Activated gamma-delta T cell (primary cell): Measurements from ENCODE around the gene RPL10A.
"Not testable (repeated sequence)": the region's sequence is repeated elsewhere in the genome, so short reads cannot be mapped to it uniquely, and the experiment has no call there.

Experiments used
- DNase-seq: peaks from one replicate; lab custom pipeline; 2025; lab: John Stamatoyannopoulos, UW
- total RNA-seq, 2 donors: gene quantifications; one replicate each; lab custom pipeline; 2026; lab: John Stamatoyannopoulos, UW

RPL10A gene
- total RNA-seq: 632 to 723 reads per million in 2 donors

DNA sequence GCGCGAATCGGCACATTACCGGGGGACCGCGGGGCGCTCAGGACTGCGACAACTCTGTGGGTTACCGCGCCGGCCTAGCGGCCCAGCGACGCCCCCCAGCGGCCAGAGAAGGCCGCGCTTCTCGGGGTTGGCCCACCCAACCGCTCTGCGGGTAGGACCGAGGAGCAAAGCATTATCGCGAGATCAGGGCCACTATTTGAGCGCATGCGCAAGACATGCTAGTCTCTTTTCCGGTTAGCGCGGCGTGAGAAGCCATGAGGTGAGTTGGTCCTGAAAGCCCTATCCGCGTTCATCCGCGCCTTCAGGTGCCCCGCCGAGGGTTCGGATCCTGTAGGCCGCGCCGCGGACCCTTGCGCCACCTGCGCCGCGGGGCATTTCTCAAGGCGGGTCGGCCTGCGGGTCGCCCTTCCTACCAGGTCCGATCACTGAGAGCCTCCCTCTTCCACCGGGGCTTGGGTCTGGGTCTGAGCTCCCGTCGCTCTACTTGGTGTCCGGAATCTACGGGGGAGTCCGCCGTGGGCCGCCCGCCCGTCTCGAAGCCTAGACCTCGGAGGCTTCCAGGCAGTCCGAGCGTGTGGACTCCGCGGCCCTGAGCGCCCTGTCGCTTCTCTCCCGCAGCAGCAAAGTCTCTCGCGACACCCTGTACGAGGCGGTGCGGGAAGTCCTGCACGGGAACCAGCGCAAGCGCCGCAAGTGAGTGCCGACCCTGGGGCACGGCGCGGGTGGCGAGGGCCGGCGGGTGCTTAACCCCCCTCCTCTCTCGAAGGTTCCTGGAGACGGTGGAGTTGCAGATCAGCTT is at the start of gene RPL10A:
TSS of gene RPL10A (plus strand) at position 221 of the 799 bp plus-strand sequence. CDS start at position 255, 34 bp downstream.
- DNase-seq: peak; percentile 82

GRCh38 chr6:35419417-35419816 is 48.8 kb upstream of the RPL10A start:
- no peak for DNase-seq

- DNase-seq: no peak
These were observed 48.2 kb upstream of the RPL10A start for GRCh38 chr6:35419961-35420360.

DNA sequence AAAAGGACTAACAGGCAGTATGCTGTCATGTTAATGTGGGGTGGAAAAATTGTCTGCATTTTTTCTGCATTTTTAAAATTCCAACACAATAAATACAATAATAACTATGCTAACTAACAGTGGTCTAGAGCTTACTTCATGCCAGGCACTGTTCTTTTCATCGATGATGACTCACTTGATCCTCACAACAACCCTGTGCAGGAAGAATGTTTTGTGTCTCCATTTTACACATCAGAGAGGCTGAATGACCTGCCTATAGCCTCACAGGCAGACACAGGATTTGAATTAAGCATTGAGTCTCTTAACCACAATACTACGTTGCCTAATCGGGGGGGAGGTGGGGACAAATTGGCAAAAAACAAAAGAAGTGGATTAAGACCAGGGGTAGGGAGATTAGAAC is 42.9 kb upstream of the RPL10A start:
- no peak for DNase-seq

GRCh38 chr6:35426074-35426473 is 42.1 kb upstream of the RPL10A start:
- DNase-seq: no peak

DNA sequence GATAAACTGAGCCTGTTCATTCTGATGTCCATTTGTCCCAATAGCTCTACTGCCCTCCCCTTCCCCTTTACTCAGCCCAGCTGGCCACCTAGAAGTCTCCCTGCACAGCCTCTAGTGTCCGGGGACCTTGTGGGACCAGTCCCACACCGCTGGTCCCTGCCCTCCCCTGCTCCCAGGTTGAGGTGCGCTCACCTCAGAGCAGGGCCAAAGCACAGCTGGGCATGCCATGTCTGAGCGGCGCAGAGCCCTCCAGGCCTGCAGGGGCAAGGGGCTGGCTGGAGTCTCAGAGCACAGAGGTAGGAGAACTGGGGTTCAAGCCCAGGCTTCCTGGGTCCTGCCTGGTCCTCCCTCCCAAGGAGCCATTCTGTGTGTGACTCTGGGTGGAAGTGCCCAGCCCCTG is 40.8 kb upstream of the RPL10A start:
- no peak for DNase-seq

DNA sequence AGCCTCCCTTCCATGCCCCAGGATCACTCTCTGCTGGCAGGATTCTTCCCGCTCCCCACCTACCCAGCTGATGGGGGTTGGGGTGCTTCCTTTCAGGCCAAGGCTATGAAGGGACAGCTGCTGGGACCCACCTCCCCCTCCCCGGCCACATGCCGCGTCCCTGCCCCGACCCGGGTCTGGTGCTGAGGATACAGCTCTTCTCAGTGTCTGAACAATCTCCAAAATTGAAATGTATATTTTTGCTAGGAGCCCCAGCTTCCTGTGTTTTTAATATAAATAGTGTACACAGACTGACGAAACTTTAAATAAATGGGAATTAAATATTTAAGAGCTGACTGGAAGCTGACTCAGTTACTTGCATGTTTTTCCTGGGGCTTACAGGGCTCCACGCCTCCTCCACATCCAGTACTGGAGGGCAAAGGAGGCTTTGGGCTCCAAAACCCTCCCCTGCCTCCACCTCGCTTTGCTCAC is 40.3 kb upstream of the RPL10A start:
- DNase-seq: no peak

DNA sequence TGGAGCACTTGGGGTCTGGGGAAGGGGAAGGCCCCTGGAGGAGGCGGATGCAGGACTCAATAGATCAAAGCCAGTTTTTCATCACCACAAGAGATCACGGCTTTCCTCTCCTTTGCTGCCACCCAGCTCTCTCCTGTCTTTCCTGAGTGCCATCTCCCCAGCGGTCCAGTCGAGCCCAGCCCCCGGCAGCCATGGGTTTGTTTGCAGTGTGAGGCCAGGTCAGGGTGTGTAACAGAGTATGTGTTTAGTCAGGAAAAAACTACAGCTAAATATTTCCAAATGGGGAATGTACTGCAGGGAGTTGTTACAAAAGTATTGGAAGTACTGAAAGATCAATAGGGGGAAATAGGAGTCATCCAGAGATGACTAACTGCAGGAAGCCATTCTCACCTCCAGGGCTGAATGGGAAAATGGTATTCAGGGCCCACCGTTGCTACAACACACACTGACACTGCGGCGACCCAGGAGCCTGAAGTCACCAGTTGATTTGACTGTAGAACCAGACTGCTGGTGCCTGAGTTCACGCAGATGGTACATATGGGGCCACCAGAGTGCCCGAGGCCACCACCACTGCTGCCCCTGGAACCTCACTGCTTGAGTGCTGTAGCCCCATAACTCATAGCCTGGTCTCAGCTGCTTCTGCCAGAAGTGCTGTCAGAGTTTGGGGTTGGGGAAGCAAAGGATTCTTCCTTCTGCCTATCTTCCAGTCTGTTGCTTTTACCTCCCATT is 39.6 kb upstream of the RPL10A start:
- no peak for DNase-seq

DNA sequence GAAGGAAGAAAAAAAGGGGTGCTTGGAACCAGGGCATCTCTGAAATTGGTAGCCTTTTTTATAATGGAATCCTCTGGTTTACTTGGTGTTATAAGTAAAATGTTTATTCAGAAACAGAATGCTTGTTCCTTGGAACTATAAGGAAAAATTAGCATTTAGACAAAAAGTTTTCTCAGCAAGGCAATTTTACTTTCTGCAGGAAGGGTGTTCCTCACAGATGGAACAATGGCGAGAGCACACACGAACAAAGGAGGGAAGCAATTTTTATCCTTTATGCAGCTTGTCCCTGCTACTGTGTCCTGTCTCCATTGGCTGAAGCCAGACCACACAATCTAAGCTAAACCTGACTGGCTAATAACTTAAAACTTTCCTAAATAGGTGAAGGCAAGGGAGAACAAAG is 38.7 kb upstream of the RPL10A start:
- no peak for DNase-seq

DNA sequence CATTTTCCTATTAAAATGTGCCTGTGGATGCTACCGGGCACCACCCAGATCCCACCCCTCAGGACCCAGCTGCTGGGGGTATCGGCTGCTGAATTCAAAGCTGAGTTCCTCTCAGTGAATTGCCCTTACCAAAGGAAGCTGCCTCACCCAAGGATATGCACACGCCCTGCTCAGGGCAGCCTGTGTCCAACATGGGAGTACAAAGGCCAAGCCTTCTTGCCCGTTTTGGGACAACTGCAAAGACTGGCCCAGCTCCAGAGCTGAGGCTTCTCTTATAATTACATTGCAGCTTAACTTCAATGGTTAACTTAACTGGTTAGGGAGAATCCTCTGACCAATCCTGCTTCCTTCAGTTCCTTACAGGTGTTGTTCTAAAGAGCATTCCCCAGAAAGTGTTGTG is 35.9 kb upstream of the RPL10A start:
- DNase-seq: no peak

- not testable (repeated sequence) for DNase-seq
These were observed 35.5 kb upstream of the RPL10A start for GRCh38 chr6:35432702-35433101.

DNA sequence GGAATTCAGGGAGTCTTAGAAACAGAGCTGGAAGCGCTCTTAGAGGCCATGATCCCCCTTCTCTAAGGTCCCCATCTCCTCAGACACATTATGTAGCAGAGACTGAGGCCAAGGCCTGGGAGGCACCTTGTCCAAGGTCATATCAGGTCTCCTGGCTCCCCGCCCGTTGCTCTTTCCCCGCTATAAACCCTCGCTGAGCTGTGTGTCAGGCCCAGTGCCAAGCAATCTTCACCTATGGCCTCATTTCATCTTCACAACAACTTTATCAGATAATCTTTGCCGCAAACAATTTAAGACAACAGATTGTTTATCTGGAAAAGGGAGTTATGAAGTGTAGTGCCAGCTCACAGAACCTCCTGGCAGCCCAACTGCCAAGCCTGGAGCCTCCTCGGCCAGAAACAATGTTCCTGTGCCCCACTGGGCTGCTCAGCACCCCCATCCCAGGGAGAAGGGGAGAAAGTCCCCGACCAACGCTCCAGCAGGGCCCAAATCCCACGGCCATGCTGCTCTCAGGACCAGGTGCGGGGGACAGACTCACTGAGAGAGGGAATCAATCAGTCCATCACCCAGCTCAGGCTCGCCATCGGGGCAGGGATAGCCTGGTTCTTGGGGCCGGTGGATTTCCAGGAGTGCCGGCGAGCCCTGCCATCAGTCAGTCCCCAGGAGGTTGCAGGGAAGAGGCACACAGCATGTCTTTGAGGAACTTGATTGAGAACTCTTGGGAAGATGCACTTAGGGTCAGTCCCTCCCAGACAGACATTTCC is 32.9 kb upstream of the RPL10A start:
- no peak for DNase-seq

GRCh38 chr6:35436071-35436857 is 31.9 kb upstream of the RPL10A start:
- DNase-seq: no peak

DNA sequence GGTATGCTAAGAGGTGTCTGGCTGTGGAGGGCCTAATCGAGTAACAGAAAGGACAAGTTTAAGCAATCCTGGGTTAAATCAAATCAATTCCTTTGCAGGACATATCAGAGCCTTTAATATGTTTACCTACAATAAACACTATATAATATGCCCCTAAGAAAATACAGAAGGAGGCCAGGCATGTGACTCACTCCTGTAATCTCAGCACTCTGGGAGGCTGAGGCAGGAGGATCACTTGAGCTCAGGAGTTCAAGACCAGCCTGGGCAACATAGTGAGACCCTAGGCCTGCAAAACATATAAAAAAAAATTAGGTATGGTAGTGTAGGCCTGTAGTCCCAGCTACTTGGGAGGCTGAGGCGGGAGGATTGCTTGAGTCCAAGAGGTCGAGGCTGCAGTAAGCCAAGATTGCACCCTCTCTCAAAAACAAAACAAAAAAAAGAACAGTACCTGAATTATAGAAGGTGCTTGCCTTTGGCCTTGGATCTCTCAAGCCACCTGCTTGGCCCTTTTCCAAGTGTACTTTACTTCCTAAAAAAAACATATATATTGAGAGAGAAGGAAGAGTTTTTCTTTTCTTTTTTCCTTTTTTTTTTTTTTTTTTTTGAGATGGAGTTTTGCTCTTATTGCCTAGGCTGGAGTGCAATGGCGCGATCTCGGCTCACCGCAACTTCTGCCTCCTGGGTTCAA is 29.7 kb upstream of the RPL10A start:
- not testable (repeated sequence) for DNase-seq

DNA sequence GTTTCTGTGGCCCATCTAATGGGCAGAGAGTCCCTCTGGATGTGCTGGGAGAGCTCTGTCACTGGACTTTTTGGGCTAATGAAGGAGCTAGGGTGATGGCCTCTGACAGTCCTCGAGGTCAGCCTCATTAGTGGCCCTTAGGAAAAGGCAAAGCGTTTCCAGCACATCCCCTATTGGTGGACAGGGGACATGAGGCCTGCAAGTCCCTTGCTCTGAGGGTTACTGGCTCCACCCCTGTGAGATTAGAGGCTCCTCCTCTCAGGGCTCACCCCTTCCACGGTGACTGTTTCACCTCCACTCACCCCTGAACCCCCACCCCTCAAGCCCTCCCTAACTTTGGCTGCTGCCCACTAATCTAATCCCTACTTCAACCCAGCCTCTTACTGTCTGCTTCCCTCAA is 28.9 kb upstream of the RPL10A start:
- no peak for DNase-seq

GRCh38 chr6:35441205-35441604 is 27.0 kb upstream of the RPL10A start:
- DNase-seq: no peak

- no peak for DNase-seq
These were observed 26.6 kb upstream of the RPL10A start for GRCh38 chr6:35441642-35442041.

DNA sequence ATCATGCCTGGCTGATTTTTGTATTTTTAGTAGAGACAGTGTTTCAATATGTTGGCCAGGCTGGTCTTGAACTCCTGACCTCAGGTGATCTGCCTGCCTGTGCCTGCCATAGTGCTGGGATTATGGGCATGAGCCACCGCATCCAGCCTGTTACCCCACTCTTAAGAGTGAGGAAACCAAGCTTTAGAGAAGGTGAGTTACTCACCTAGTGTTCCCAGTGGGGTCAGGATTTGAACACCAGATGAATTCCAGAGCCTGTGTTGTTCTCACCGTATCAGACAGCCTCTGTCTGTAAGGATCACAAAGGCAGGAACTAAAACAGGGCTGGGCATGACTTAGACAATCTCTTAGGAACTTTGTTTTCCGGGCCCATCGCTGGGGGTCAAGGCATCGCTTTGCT is 25.5 kb upstream of the RPL10A start:
- DNase-seq: no peak

DNA sequence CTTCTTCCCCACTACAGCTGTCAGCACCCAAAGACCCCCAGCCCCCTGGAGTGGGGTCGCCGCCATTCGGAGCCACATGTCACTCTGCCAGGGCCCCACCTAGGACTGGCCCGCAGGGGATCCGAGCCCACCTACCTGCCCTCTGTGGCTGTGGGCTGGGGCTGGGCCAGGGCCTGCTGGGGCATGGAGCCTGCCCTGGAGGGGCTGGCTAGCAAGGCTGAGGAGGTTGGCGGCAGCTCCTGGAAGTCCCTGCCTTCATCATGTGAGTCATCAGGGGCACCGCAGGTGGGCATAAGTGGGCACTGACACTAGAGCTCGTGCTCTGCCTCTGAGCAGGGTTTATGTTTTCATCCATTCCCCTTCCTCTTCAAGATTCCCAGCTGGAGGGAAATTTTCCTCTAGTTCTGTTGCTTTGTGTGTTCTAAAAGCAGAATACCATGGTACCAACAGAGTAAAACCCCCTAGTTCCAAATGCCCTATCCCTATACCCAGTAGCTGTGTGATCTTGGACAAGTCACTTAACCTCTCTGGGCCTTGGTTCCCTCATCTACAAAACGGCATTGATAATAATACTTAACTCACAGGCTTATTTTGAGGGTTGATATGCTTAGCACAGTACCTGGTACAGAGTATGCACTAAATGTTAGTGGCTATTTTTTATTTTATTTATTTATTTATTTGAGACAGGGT is 24.7 kb upstream of the RPL10A start:
- no peak for DNase-seq

- DNase-seq: no peak
These were observed 22.5 kb upstream of the RPL10A start for GRCh38 chr6:35445691-35446090.
